Measurements from ENCODE around the gene SLX4IP. TPM values are rescaled to one million over a fixed set of nuclear protein-coding genes. Genes with fewer than 3 reads are reported as not detected.

The SLX4IP gene
- total and polyA plus RNA-seq, 2 of the 13 experiments (the other 11 are each of a cell fraction or from before 2014, with no cell fraction given), result 3.6 to 7.3 TPM

GRCh38 chr20:10434467-10434831, 656 bp upstream of the SLX4IP start (continued):
- TF ChIP-seq SNAPC4 (CRISPR knock-in tag; IDR thresholded peaks at IDR 0.05) (peak; percentile 78; the same call in 1 of the 2 replicates), SRF (IDR thresholded peaks at IDR 0.05; ENCODE audit: low read depth, low read length) (peak; percentile 54), CCDC6 (CRISPR knock-in tag; IDR thresholded peaks at IDR 0.05) (no peak), CREB1 (IDR thresholded peaks at IDR 0.05) (peak; percentile 53; the same call in 1 of the 2 replicates), CREB1 (CRISPR knock-in tag; IDR thresholded peaks at IDR 0.05) (peak; percentile 10; the same call in 1 of the 2 replicates), SP5 (CRISPR knock-in tag; IDR thresholded peaks at IDR 0.05; ENCODE audit: borderline replicate concordance, low read depth) (peak; percentile 82; the same call in 1 of the 2 replicates), ZNF800 (CRISPR knock-in tag; IDR thresholded peaks at IDR 0.05) (no peak), ZNF296 (CRISPR knock-in tag; conservative IDR thresholded peaks at IDR 0.05) (no peak), ZMAT3 (CRISPR knock-in tag; conservative IDR thresholded peaks at IDR 0.05) (0 out of 2 replicates have a peak, but pooled peaks have one; percentile 20), FOSL2 (CRISPR knock-in tag; IDR thresholded peaks at IDR 0.05) (peak; percentile 43), FOXJ3 (CRISPR knock-in tag; IDR thresholded peaks at IDR 0.05; ENCODE audit: borderline replicate concordance) (peak; percentile 4; the same call in 1 of the 2 replicates), RFX3 (CRISPR knock-in tag; IDR thresholded peaks at IDR 0.05) (no peak), ZNF598 (CRISPR knock-in tag; IDR thresholded peaks at IDR 0.05; ENCODE audit: borderline replicate concordance) (no peak), ZNF414 (CRISPR knock-in tag; IDR thresholded peaks at IDR 0.05) (no peak), ELF1 (CRISPR knock-in tag; IDR thresholded peaks at IDR 0.05) (peak; percentile 49; the same call in 1 of the 2 replicates), ZNF335 (CRISPR knock-in tag; IDR thresholded peaks at IDR 0.05) (0 out of 2 replicates have a peak, but pooled peaks have one; percentile 79), DR1 (CRISPR knock-in tag; IDR thresholded peaks at IDR 0.05) (0 out of 2 replicates have a peak, but pooled peaks have one; percentile 22), ZNF724P (CRISPR knock-in tag; IDR thresholded peaks at IDR 0.05; ENCODE audit: borderline replicate concordance) (no peak), RCOR2 (CRISPR knock-in tag; IDR thresholded peaks at IDR 0.05) (0 out of 2 replicates have a peak, but pooled peaks have one; percentile 57), TGIF2 (CRISPR knock-in tag; IDR thresholded peaks at IDR 0.05) (peak; percentile 80), SNAPC2 (CRISPR knock-in tag; IDR thresholded peaks at IDR 0.05) (no peak), ZNF121 (CRISPR knock-in tag; IDR thresholded peaks at IDR 0.05) (no peak), TIGD3 (CRISPR knock-in tag; IDR thresholded peaks at IDR 0.05; ENCODE audit: borderline replicate concordance) (no peak), KDM3A (CRISPR knock-in tag; IDR thresholded peaks at IDR 0.05; ENCODE audit: low read depth) (no peak)
